HepG2 (cell line): ENCODE data around the gene DHFR. TPM values are rescaled to one million over a fixed set of nuclear protein-coding genes. Genes with fewer than 3 reads are reported as not detected.

Experiments used
- ATAC-seq: fragments of 200-7000 bp; cut with Tn5 transposase; 3 replicates; pipeline ENCODE4 v1.9.1; 2020; ENCODE audit warnings: mild to moderate bottlenecking, moderate library complexity
- BruUV-seq: library from RNA; stranded (reverse); fragments of 400-500 nt; replicated peaks from 2 replicates; lab custom pipeline; 2021; lab: Mats Ljungman, UMichigan
- CTCF ChIA-PET: fragments of 300-600 bp; formaldehyde crosslinking; extraction: SDS; loops from one replicate; lab custom pipeline; 2021; ENCODE audit warnings: low total read pairs, inconsistent platforms, low intra/inter-chr PET ratio; lab: Yijun Ruan, JAX
- POLR2A ChIA-PET: fragments of 350-600 bp; sonication (Branson Sonifier 250); formaldehyde crosslinking; loops from one replicate; lab custom pipeline; 2020; ENCODE audit warnings: antibody characterized with exemption, inconsistent platforms; lab: Yijun Ruan, JAX
- DNase-seq: peaks from one replicate; pipeline ENCODE4 v3.0.0-alpha.2; 2015; ENCODE audit warnings: low spot score
- FAIRE-seq: peaks from 3 replicates; lab custom pipeline; 2011; peaks lifted over from hg19 to GRCh38; lab: Jason Lieb, UNC
- H2AFZ ChIP-seq: one replicate; pipeline ENCODE4 v1.6.1; 2011; ENCODE audit warnings: low read length, inconsistent platforms
- H3K27ac ChIP-seq: fragments of 300-600 bp; 3 replicates; pipeline ENCODE4 v1.8.0; 2011; ENCODE audit warnings: mixed run types, mild to moderate bottlenecking, mixed read lengths, low read length, inconsistent platforms; ENCODE audit not compliant: insufficient read depth; ENCODE audit errors: extremely low read length
- H3K27me3 ChIP-seq, 2 experiments: fragments of 200-600 bp in 1 of 2; 2 replicates in 1 of 2; 3 replicates in 1 of 2; pipeline versions ENCODE4 v1.6.0 to v1.8.0; 2011; ENCODE audit warnings: low read length in 2 of 2, mild to moderate bottlenecking in 2 of 2, moderate library complexity in 2 of 2, inconsistent platforms in 1 of 2; ENCODE audit not compliant: insufficient read depth in 2 of 2, control insufficient read depth in 1 of 2
- H3K36me3 ChIP-seq, 2 experiments: fragments of 200-600 bp in 1 of 2; replicated peaks in 1 of 2; 2 replicates in 1 of 2; 3 replicates in 1 of 2; pipeline versions ENCODE4 v1.5.1 to v1.8.0; 2011; ENCODE audit warnings: low read length in 2 of 2, inconsistent platforms in 1 of 2; ENCODE audit not compliant: insufficient read depth in 2 of 2, control insufficient read depth in 1 of 2
- H3K4me1 ChIP-seq: 2 replicates; pipeline ENCODE4 v1.5.1; 2012; ENCODE audit warnings: low read length, inconsistent platforms; ENCODE audit not compliant: insufficient read depth
- H3K4me2 ChIP-seq: 2 replicates; pipeline ENCODE4 v1.6.0; 2011; ENCODE audit warnings: low read depth, low read length, inconsistent platforms
- H3K4me3 ChIP-seq, 3 experiments: fragments of 200-600 bp in 1 of 3; sonication (generic), shearing (Covaris generic) in 1 of 3; replicated peaks in 1 of 3; 2 replicates each; pipeline ENCODE4 v1.5.1; 2011 to 2016; ENCODE audit warnings: low read length in 3 of 3, inconsistent platforms in 2 of 3, low read depth in 2 of 3, mild to moderate bottlenecking in 2 of 3, control low read depth in 1 of 3, mixed read lengths in 1 of 3; ENCODE audit not compliant: insufficient read depth in 1 of 3
- H3K79me2 ChIP-seq: one replicate; pipeline ENCODE4 v1.6.1; 2011; ENCODE audit warnings: low read length, inconsistent platforms; ENCODE audit not compliant: insufficient read depth
- H3K9ac ChIP-seq: 2 replicates; pipeline ENCODE4 v1.6.0; 2011; ENCODE audit warnings: mild to moderate bottlenecking, low read depth, low read length, inconsistent platforms; ENCODE audit not compliant: insufficient read depth
- H3K9me3 ChIP-seq: 2 replicates; pipeline ENCODE4 v1.5.1; 2012; ENCODE audit warnings: mild to moderate bottlenecking, low read length
- H4K20me1 ChIP-seq: 2 replicates; pipeline ENCODE4 v1.6.0; 2011; ENCODE audit warnings: inconsistent platforms, mild to moderate bottlenecking, low read length, moderate library complexity; ENCODE audit not compliant: insufficient read depth
- ASH2L ChIP-seq: fragments of 300-600, 200-600 bp; sonication (generic); IDR thresholded peaks from 2 replicates; pipeline ENCODE4 v1.7.0; 2017; ENCODE audit warnings: low read depth, mild to moderate bottlenecking, moderate library complexity, mixed read lengths, low read length; ENCODE audit not compliant: insufficient read length
- ATF1 ChIP-seq: IDR thresholded peaks from 2 replicates; pipeline ENCODE4 v1.6.1; 2016; ENCODE audit warnings: mild to moderate bottlenecking, control low read depth
- PHF20 ChIP-seq: sonication (generic); formaldehyde crosslinking; IDR thresholded peaks from 2 replicates; pipeline ENCODE4 v1.5.0; 2020; ENCODE audit warnings: mild to moderate bottlenecking, missing genetic modification reagents
- SAFB2 ChIP-seq: sonication (generic); formaldehyde crosslinking; IDR thresholded peaks from 2 replicates; pipeline ENCODE4 v1.5.1; 2020; ENCODE audit warnings: missing genetic modification reagents, low read depth, mild to moderate bottlenecking, borderline replicate concordance
- ZC3H13 ChIP-seq: sonication (generic); formaldehyde crosslinking; IDR thresholded peaks from 2 replicates; pipeline ENCODE4 v1.8.1; 2023; ENCODE audit warnings: mild to moderate bottlenecking, missing genetic modification reagents, moderate library complexity
- ZNF382 ChIP-seq: sonication (generic); formaldehyde crosslinking; IDR thresholded peaks from 2 replicates; pipeline ENCODE4 v1.5.0; 2020; ENCODE audit warnings: missing genetic modification reagents, mild to moderate bottlenecking, borderline replicate concordance
- ZNF44 ChIP-seq: sonication (generic); formaldehyde crosslinking; IDR thresholded peaks from 2 replicates; pipeline ENCODE4 v1.5.1; 2020; ENCODE audit warnings: mild to moderate bottlenecking, missing genetic modification reagents
- ZNF776 ChIP-seq: sonication (generic); formaldehyde crosslinking; IDR thresholded peaks from 2 replicates; pipeline ENCODE4 v1.4.0; 2020; ENCODE audit warnings: mild to moderate bottlenecking, missing genetic modification reagents
- WGBS: methylation state at CpG from one replicate; pipeline ENCODE4 v1.1.6; 2017; ENCODE audit warnings: low lambda C conversion rate; 5-methylcytosine and 5-hydroxymethylcytosine counted together
- in situ Hi-C: cut with HindIII; loops from 2 replicates; pipeline ENCODE4 v1.10.0; 2017; ENCODE audit warnings: low pct_unique_long_range_greater_than_20kb; ENCODE audit not compliant: extremely low pct_ligation_motif_present
- intact Hi-C: fragments of 100-400 bp; cut with micrococcal nuclease; formaldehyde crosslinking; loops from one replicate; pipeline ENCODE4 v1.10.0; 2022; ENCODE audit not compliant: unreplicated experiment
- polyA plus RNA-seq, 8 experiments: library from polyadenylated mRNA; depleted of rRNA in 3 of 8; stranded (reverse) in 7 of 8; unstranded in 1 of 8; fragments of >200 nt; fragmentation: Illumina TruSeq in 4 of 8; extraction: Trizol in 4 of 8; gene quantifications; 2 replicates each; pipeline versions ENCODE4 v1.2.1 to v1.2.3, GENCODE V29; 2011 to 2016; ENCODE audit warnings: low read depth in 4 of 8, missing spikeins in 1 of 8, mixed read lengths in 1 of 8; ENCODE audit not compliant: insufficient read depth in 1 of 8
- total RNA-seq, 5 experiments: library from RNA; depleted of rRNA; stranded (reverse); fragments of >200 nt; fragmentation: Illumina TruSeq; extraction: Trizol; gene quantifications; 2 replicates each; pipeline ENCODE4 v1.2.3, GENCODE V29; 2016; ENCODE audit warnings: low read depth in 1 of 5
- TF ChIP-seq, protein P1 (sequence below): sonication (generic); formaldehyde crosslinking; IDR thresholded peaks from 2 replicates; pipeline ENCODE4 v1.5.0; 2020; ENCODE audit warnings: missing genetic modification reagents
- TF ChIP-seq, protein P2 (sequence below), 2 experiments: sonication (generic) in 1 of 2; formaldehyde crosslinking in 1 of 2; IDR thresholded peaks; 2 replicates each; pipeline versions ENCODE4 v1.4.0 to v1.6.1; 2016 to 2020; ENCODE audit warnings: borderline replicate concordance in 1 of 2, low read depth in 1 of 2, mild to moderate bottlenecking in 1 of 2, missing genetic modification reagents in 1 of 2
- TF ChIP-seq, protein P3 (sequence below), 2 experiments: fragments of 450-650 bp in 1 of 2; sonication (generic) in 1 of 2; formaldehyde crosslinking; IDR thresholded peaks; 2 replicates each; pipeline versions ENCODE4 v1.5.0 to v1.8.0; 2020 to 2022; ENCODE audit warnings: mild to moderate bottlenecking in 1 of 2, missing genetic modification reagents in 1 of 2

The DHFR gene
- total and polyA plus RNA-seq, 2 of the 13 experiments (the other 11 are each of a cell fraction or from before 2014, with no cell fraction given), result 22.8 to 59.0 TPM

DNA sequence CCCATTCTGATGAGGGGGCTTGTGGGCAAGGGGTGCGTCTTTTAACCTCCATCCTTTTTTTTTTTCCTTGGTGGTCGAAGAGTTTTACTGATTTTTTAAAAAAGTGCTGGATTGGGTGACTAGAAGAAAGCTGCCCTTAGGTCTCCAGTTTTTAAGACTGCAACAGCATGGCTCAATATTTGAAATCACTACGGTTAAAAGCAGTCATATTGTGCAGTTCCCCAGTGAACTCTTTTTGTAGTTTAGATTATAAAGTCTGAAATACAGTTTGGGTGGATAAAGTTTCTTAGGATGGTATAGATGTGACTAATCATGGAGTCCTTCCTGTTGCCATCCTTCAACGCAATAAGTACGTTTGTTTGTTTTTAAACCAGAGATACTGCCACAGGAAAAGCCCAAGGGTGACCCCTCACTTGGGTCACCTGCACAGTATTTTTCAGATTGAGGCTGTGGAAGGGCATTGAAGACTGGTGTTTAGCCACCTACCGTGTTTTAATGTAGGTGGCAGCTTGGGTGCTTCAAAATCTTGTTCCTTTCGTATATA, 520 bp upstream of the DHFR start:
- Histone ChIP-seq H2AFZ (no peak overlapping the region), H3K27ac (peak overlapping the region; percentile 96), H3K79me2 (peaks cover 24% of the 10 kb centered on the region), H3K4me1 (peaks cover 26% of the 10 kb centered on the region), H4K20me1 (peaks cover 9% of the 10 kb centered on the region; the same call in 1 of the 2 replicates), H3K9ac (peak overlapping the region; percentile 88), H3K4me2 (peak overlapping the region; percentile 67)
- BruUV-seq, result TSS peak; percentile 85
- in situ Hi-C loops (no loop called here), intact Hi-C loops (loop anchor here (2.0 to 10.0 kb wide), 4 partner anchors 61 to 308 kb away; partner anchors contain the start of gene FAM151B)
- POLR2A ChIA-PET, result interaction anchor here (0.7 to 2.4 kb wide), 11 partner anchors 8 to 309 kb away, joined by 3 to 28 read pairs (median 4); partner anchors contain the start of gene ZFYVE16
- TF ChIP-seq ZC3H13 (CRISPR knock-in tag) (no peak), ZNF382 (CRISPR knock-in tag) (no peak), ZNF776 (CRISPR knock-in tag) (no peak), ASH2L (peak; percentile 24), PHF20 (CRISPR knock-in tag) (0 out of 2 replicates have a peak, but pooled peaks have one; percentile 1), SAFB2 (no peak), ATF1 (peak; percentile 41; the same call in 1 of the 2 replicates), ZNF44 (CRISPR knock-in tag) (no peak)
- TF ChIP-seq, protein P1, sequence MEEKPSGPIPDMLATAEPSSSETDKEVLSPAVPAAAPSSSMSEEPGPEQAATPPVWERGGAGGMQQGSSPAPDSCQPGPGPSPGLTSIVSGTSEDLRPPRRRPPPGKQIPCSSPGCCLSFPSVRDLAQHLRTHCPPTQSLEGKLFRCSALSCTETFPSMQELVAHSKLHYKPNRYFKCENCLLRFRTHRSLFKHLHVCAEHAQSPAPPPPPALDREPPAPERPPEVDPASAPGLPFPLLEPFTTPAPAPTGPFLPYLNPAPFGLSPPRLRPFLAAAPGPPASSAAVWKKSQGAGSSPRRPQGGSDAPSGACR (CRISPR knock-in tag), result 0 out of 2 replicates have a peak, but pooled peaks have one; percentile 11
- TF ChIP-seq, protein P2, sequence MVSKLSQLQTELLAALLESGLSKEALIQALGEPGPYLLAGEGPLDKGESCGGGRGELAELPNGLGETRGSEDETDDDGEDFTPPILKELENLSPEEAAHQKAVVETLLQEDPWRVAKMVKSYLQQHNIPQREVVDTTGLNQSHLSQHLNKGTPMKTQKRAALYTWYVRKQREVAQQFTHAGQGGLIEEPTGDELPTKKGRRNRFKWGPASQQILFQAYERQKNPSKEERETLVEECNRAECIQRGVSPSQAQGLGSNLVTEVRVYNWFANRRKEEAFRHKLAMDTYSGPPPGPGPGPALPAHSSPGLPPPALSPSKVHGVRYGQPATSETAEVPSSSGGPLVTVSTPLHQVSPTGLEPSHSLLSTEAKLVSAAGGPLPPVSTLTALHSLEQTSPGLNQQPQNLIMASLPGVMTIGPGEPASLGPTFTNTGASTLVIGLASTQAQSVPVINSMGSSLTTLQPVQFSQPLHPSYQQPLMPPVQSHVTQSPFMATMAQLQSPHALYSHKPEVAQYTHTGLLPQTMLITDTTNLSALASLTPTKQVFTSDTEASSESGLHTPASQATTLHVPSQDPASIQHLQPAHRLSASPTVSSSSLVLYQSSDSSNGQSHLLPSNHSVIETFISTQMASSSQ (IDR thresholded peaks at IDR 0.05; ENCODE audit: low read depth), result 0 out of 2 replicates have a peak, but pooled peaks have one; percentile 19
- TF ChIP-seq, protein P2 (CRISPR knock-in tag; IDR thresholded peaks at IDR 0.05; ENCODE audit: borderline replicate concordance), result no peak
- TF ChIP-seq, protein P3, sequence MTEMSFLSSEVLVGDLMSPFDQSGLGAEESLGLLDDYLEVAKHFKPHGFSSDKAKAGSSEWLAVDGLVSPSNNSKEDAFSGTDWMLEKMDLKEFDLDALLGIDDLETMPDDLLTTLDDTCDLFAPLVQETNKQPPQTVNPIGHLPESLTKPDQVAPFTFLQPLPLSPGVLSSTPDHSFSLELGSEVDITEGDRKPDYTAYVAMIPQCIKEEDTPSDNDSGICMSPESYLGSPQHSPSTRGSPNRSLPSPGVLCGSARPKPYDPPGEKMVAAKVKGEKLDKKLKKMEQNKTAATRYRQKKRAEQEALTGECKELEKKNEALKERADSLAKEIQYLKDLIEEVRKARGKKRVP (CRISPR knock-in tag; IDR thresholded peaks at IDR 0.05), result 0 out of 4 replicates have a peak, but pooled peaks of 1 of the 2 experiments have one; percentile 3
- TF ChIP-seq, all 625 proteins: peak for 6
- ATAC-seq (no peak), FAIRE-seq (no peak), DNase-seq (peak; percentile 11)
- H3K9me3 ChIP-seq, result no peaks in the 10 kb centered on the region
- no peaks in the 10 kb centered on the region for H3K27me3 ChIP-seq
- peak overlapping the region; percentile 59 to 92 (median 82) for H3K4me3 ChIP-seq
- peaks cover 5 to 23% of the 10 kb centered on the region in 2 experiments; a peak in 4 of 5 replicates for H3K36me3 ChIP-seq
- CTCF ChIA-PET, result interaction anchor here (0.9 kb wide), 1 partner anchor 174 kb away, joined by 4 read pairs; no protein-coding TSS in a partner anchor
- WGBS, result 19% methylated on average over 7 of the region's 7 CpGs
